ENCODE results near the gene MAP3K13.
A peak's percentile ranks its signal among the peaks of the same experiment; 100 is the strongest.

DNA sequence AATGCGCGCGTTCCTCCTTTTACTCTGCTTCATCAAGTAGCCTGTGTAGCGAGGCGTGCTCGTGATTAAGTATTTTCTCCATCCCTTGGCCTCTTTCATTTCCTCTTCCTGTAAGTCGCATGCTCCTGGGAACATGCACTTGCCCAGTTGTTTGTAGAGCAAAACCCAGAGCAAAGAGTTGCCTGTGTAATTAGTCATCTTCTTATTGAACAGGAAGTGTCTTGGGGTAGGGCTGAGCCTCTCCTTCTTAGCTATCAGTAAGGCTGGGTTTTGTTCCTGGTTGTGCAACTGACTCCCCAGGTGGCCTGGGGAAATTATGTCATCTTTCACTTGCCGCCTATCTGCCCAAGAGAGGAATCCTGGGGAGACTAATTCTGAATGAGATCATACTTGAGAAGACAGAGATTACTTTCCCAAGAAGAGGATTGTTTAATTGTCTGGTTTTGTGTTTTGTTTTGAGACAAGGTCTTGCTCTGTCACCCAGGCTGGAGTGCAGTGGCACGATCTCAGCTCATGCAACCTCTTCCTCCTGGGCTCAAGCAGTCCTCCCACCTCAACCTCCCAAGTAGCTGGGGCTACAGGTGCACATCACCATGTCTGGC is 174.5 kb downstream of the MAP3K13 start:
- TF ChIP-seq POLR2A (IDR thresholded peaks at IDR 0.05; ENCODE audit: low read depth, low read length) (0 out of 2 replicates have a peak, but pooled peaks have one; percentile 18), POLR2AphosphoS5 (IDR thresholded peaks at IDR 0.05; ENCODE audit: low read depth, low read length) (no peak)

Data from GM12892 (cell line).